Neural crest cell (in vitro differentiated cells): ENCODE data around the gene RPS3. TPM values are rescaled to one million over a fixed set of nuclear protein-coding genes. Genes with fewer than 3 reads are reported as not detected.

ENCODE experiments used
- DNase-seq: peaks from one replicate; pipeline ENCODE4 v3.0.0; 2021; ENCODE audit warnings: low read depth, mixed read lengths, low spot score
- H3K27ac Mint-ChIP-seq: one replicate; pipeline ENCODE4 v1.8.0; 2021; ENCODE audit warnings: mild to moderate bottlenecking, mixed read lengths; ENCODE audit not compliant: unreplicated experiment
- H3K27me3 Mint-ChIP-seq: 2 replicates; pipeline ENCODE4 v1.8.0; 2021; ENCODE audit warnings: low read depth, mild to moderate bottlenecking, mixed read lengths
- H3K36me3 Mint-ChIP-seq: 2 replicates; pipeline ENCODE4 v1.8.0; 2021; ENCODE audit warnings: low read depth, mild to moderate bottlenecking, mixed read lengths
- H3K4me1 Mint-ChIP-seq: 2 replicates; pipeline ENCODE4 v1.8.0; 2021; ENCODE audit warnings: mixed read lengths
- H3K4me3 Mint-ChIP-seq: one replicate; pipeline ENCODE4 v1.8.0; 2021; ENCODE audit warnings: mild to moderate bottlenecking, mixed read lengths
- H3K9me3 Mint-ChIP-seq: 2 replicates; pipeline ENCODE4 v1.8.0; 2021; ENCODE audit warnings: mixed read lengths
- CTCF ChIP-seq: fragments of 200-600 bp; sonication (generic); conservative IDR thresholded peaks from 2 replicates; pipeline ENCODE4 v1.5.0; 2021; ENCODE audit warnings: antibody characterized with exemption, mild to moderate bottlenecking
- total RNA-seq: library from RNA; stranded (reverse); gene quantifications from 2 replicates; pipeline ENCODE4 v1.2.1, GENCODE V29; 2021

Gene RPS3
- total RNA-seq, 1 donor from 2014 or later = 3,664 TPM

GRCh38 chr11:75424396-75424795, 25.1 kb downstream of the RPS3 start:
- Mint-ChIP-seq H3K9me3 (peaks cover 3% of the 10 kb centered on the region), H3K27me3 (peaks cover 25% of the 10 kb centered on the region), H3K4me1 (peaks cover 43% of the 10 kb centered on the region), H3K27ac (no peak overlapping the region), H3K36me3 (peaks cover 13% of the 10 kb centered on the region), H3K4me3 (peak overlapping the region; percentile 3)
- DNase-seq = no peak
- TF ChIP-seq CTCF = no peak

- H3K9me3 Mint-ChIP-seq = peaks cover 3% of the 10 kb centered on the region
- H3K27me3 Mint-ChIP-seq = peaks cover 28% of the 10 kb centered on the region
- H3K4me1 Mint-ChIP-seq = peaks cover 40% of the 10 kb centered on the region
- no peak overlapping the region for H3K27ac Mint-ChIP-seq
- TF ChIP-seq CTCF = peak; percentile 25
- peaks cover 14% of the 10 kb centered on the region for H3K36me3 Mint-ChIP-seq
- no peak overlapping the region for H3K4me3 Mint-ChIP-seq
- DNase-seq = no peak
These were observed 26.1 kb downstream of the RPS3 start for GRCh38 chr11:75425422-75425821.

GRCh38 chr11:75426720-75427086, 27.4 kb downstream of the RPS3 start:
- TF ChIP-seq CTCF = no peak
- Mint-ChIP-seq H3K36me3 (peaks cover 16% of the 10 kb centered on the region), H3K27me3 (peaks cover 36% of the 10 kb centered on the region), H3K4me3 (no peak overlapping the region), H3K4me1 (peaks cover 36% of the 10 kb centered on the region), H3K27ac (no peak overlapping the region), H3K9me3 (peaks cover 3% of the 10 kb centered on the region)
- DNase-seq = no peak

- Mint-ChIP-seq H3K36me3 (peaks cover 16% of the 10 kb centered on the region), H3K27ac (no peak overlapping the region), H3K27me3 (peaks cover 41% of the 10 kb centered on the region), H3K9me3 (peaks cover 3% of the 10 kb centered on the region), H3K4me1 (peaks cover 34% of the 10 kb centered on the region), H3K4me3 (no peak overlapping the region)
- no peak for TF ChIP-seq CTCF
- no peak for DNase-seq
These were observed 27.9 kb downstream of the RPS3 start for GRCh38 chr11:75427181-75427580.

GRCh38 chr11:75428281-75428724, 29.0 kb downstream of the RPS3 start:
- DNase-seq = peak; percentile 64
- Mint-ChIP-seq H3K27ac (no peak overlapping the region), H3K27me3 (peaks cover 52% of the 10 kb centered on the region), H3K36me3 (peaks cover 16% of the 10 kb centered on the region), H3K4me1 (peaks cover 43% of the 10 kb centered on the region), H3K4me3 (peak overlapping the region; percentile 87), H3K9me3 (peaks cover 3% of the 10 kb centered on the region)
- no peak for TF ChIP-seq CTCF
